Heart left ventricle (tissue), 13 donors: ENCODE results near the gene CACNA1C.

Experiments
- CTCF ChIP-seq, 12 donors: fragments of 200-600 bp; sonication (generic) in 4 of 12; IDR thresholded peaks; one replicate each; pipeline versions ENCODE4 v1.5.0 to v1.8.0; 2018 to 2022; ENCODE audit warnings: antibody characterized with exemption in 12 of 12, mild to moderate bottlenecking in 5 of 12
- POLR2A ChIP-seq, 2 donors: fragments of 450-650 bp; IDR thresholded peaks; one replicate each; pipeline ENCODE4 v1.6.1; 2017; ENCODE audit warnings: antibody characterized with exemption in 2 of 2, mild to moderate bottlenecking in 2 of 2, moderate library complexity in 2 of 2
- donor health status: ischemic (EF 13 %, LVEDD 7.1; RV severe dilation, severe dysfunction).
- donor health status: DM: no; HTN: yes; CAD: no.
- donor health status: DM: no; HTN: no; CAD: no.
- donor health status: ischemic (EF 25% LVEDD 6.9; RV normal size, moderate dysfunction).
- donor health status: ischemic (EF 25% LVEDD 5.7; RV mildly dilated, moderate dysfunction).
- donor health status: ischemic (EF 35%, LVEDD 5.7; RV mildly dilated, moderate dysfunction).
- donor health status: nonischemic (EF 11% LVEDD 7.7; RV severe dilation, severe dysfunction).
- donor health status: DM: yes; HTN: yes; CAD: no.
- donor health status: PGD.
- donor health status: ischemic (EF 29% LVEDD 5.4; RV normal size, mild dysfunction).
- donor health status: nonischemic (EF 23%, LVEDD 6.1; RV moderate dilation, normal function).

- TF ChIP-seq CTCF (IDR thresholded peaks at IDR 0.05), result no peak
- no peak for TF ChIP-seq POLR2A (IDR thresholded peaks at IDR 0.05)
Measured at GRCh38 chr12:2589381-2589780, 536.6 kb downstream of the CACNA1C start.
